ENCODE measurements around the gene TTLL4. TPM values are rescaled to one million over a fixed set of nuclear protein-coding genes. Genes with fewer than 3 reads are reported as not detected.

TTLL4 gene
- total and polyA plus RNA-seq, 2 of the 8 experiments (the other 6 are each of a cell fraction or from before 2014, with no cell fraction given), result 71.1 to 105 TPM

DNA sequence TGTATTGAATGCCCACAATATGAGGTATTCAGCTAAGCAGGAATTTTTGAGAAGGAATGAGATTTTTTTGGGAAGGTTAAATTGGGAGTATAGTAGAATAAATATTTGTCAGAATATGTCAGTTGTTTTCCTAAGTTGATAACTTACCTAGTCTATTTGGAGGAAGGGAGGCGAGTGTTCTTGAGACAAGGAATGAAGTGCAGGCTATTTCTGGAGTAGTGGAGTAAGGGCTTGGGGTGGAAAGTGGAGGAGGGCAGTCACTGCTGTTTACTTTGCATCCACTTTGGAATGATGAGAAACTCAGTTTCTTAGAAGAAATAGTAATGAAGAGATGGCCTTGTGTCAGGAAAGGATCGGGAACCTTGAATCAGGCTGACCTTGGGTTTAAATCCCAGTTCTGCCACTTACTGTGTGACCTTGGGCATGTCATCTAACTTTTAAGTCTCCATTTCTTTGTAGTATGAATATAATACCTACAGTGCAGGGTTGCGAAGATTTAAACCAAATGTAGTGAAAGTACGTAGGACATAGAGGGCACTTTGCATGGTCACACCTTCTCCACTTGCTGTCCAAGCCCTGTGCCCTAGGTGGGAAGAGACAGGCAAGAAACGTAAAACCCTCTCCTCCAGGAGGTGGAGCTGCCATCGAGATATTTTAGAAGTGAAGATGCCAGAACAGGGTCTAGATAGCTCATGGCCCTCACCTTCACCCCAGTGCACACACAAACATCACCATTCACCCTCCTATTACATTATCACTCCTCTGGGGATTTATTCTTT is 46.2 kb downstream of the TTLL4 start:
- Histone ChIP-seq H4K91ac (replicated peaks; ENCODE audit: insufficient read length, low read length) (no peak overlapping the region), H3K4me3 (ENCODE audit: extremely low read depth in 1 of 4, insufficient read depth in 2 of 4, low read depth in 3 of 4, low read length in 4 of 4) (no peak overlapping the region), H3K18ac (ENCODE audit: extremely low read depth, low read length) (no peak overlapping the region), H3K79me1 (ENCODE audit: low read depth, low read length) (no peaks in the 10 kb centered on the region), H3K9me3 (ENCODE audit: insufficient read depth in 2 of 2, low read depth in 1 of 2, low read length in 1 of 2) (no peaks in the 10 kb centered on the region), H3K4me1 (replicated peaks in 1 of 4; ENCODE audit: control insufficient read depth in 3 of 4, insufficient read depth in 4 of 4, low read length in 3 of 4) (no peaks in the 10 kb centered on the region), H2BK5ac (ENCODE audit: low read depth, low read length) (no peak overlapping the region), H4K8ac (ENCODE audit: extremely low read depth, insufficient read depth, low read length) (no peak overlapping the region), H3K4me2 (ENCODE audit: insufficient read depth in 1 of 2, low read depth in 2 of 2, low read length in 2 of 2) (no peak overlapping the region), H4K20me1 (replicated peaks in 1 of 2; ENCODE audit: control insufficient read depth in 1 of 2, insufficient read depth in 2 of 2, low read length in 2 of 2) (no peaks in the 10 kb centered on the region), H2BK20ac (ENCODE audit: low read length) (no peak overlapping the region), H2AFZ (ENCODE audit: low read length) (no peak overlapping the region), H4K5ac (ENCODE audit: insufficient read length, low read depth, low read length) (no peak overlapping the region), H3K14ac (ENCODE audit: insufficient read length) (no peak overlapping the region), H3K4ac (replicated peaks; ENCODE audit: insufficient read length, low read depth, low read length) (no peak overlapping the region), H2BK12ac (ENCODE audit: low read depth, low read length) (no peak overlapping the region), H3K36me3 (ENCODE audit: control insufficient read depth in 2 of 4, insufficient read depth in 4 of 4, low read length in 3 of 4) (peaks cover 17 to 46% (median 33%) of the 10 kb centered on the region in 4 experiments), H3K23me2 (ENCODE audit: low read depth, low read length) (no peaks in the 10 kb centered on the region), H3K79me2 (ENCODE audit: control insufficient read depth in 1 of 2, insufficient read depth in 2 of 2, low read length in 2 of 2) (no peaks in the 10 kb centered on the region), H2AK5ac (ENCODE audit: low read depth, low read length) (no peak overlapping the region), H3K27ac (ENCODE audit: low read depth, low read length) (no peak overlapping the region), H3K27me3 (replicated peaks in 1 of 4; ENCODE audit: control insufficient read depth in 3 of 4, extremely low read depth in 1 of 4, insufficient read depth in 3 of 4, low read length in 3 of 4) (no peaks in the 10 kb centered on the region), H3K9ac (replicated peaks in 1 of 4; ENCODE audit: extremely low read depth in 1 of 4, low read depth in 3 of 4, low read length in 3 of 4) (no peak overlapping the region), H3K56ac (replicated peaks; ENCODE audit: insufficient read length, low read depth, low read length) (no peak overlapping the region), H2BK120ac (replicated peaks; ENCODE audit: low read depth, low read length) (no peak overlapping the region), H2BK15ac (ENCODE audit: low read length) (no peak overlapping the region), H3K23ac (ENCODE audit: insufficient read length) (no peak overlapping the region)
- 87% methylated on average over 6 of the region's 6 CpGs; no CpG with 5 or more reads in 1 of the 2 experiments for WGBS, 2 experiments (ENCODE audit: extremely low coverage in 1 of 2, insufficient coverage in 1 of 2, insufficient read length in 1 of 2, insufficient replicate concordance in 2 of 2, low coverage in 1 of 2, low lambda C conversion rate in 2 of 2, missing lambda C conversion rate in 1 of 2)
- ChIA-PET CTCF (ENCODE audit: partially characterized antibody) (interaction anchor here (0.6 to 2.5 kb wide), 14 partner anchors 8 to 394 kb away, joined by 3 to 30 read pairs (median 4); partner anchors contain the start of gene CYP27A1), POLR2A (ENCODE audit: partially characterized antibody) (interaction anchor here (0.5 to 1.1 kb wide), 2 partner anchors 19 to 107 kb away, joined by 3 read pairs; no protein-coding TSS in a partner anchor)
- DNase-seq (ENCODE audit: low read depth in 1 of 2, low spot score in 2 of 2) (no peak), FAIRE-seq (no peak)
- no peak for TF ChIP-seq KDM4A (IDR thresholded peaks at IDR 0.05; ENCODE audit: low read depth, low read length, severe bottlenecking)
- TF ChIP-seq POLR2AphosphoS5 (IDR thresholded peaks at IDR 0.05; ENCODE audit: low read depth, low read length), result no peak
- no peak for TF ChIP-seq FOSL1 (IDR thresholded peaks at IDR 0.05; ENCODE audit: insufficient read depth, low read depth, low read length)
- TF ChIP-seq RAD21 (IDR thresholded peaks at IDR 0.05 in 1 of 2, conservative IDR thresholded peaks at IDR 0.05 in 1 of 2; ENCODE audit: low read depth in 2 of 2, low read length in 2 of 2), result peak in 1 of 2 experiments; percentile 42; a peak in 1 of 4 replicates
- TF ChIP-seq GTF2F1 (IDR thresholded peaks at IDR 0.05; ENCODE audit: borderline replicate concordance, low read depth, low read length), result no peak
- no peak for TF ChIP-seq POLR2A (IDR thresholded peaks at IDR 0.05; ENCODE audit: control extremely low read depth in 1 of 2, low read depth in 2 of 2, low read length in 2 of 2)
- TF ChIP-seq, protein P1, sequence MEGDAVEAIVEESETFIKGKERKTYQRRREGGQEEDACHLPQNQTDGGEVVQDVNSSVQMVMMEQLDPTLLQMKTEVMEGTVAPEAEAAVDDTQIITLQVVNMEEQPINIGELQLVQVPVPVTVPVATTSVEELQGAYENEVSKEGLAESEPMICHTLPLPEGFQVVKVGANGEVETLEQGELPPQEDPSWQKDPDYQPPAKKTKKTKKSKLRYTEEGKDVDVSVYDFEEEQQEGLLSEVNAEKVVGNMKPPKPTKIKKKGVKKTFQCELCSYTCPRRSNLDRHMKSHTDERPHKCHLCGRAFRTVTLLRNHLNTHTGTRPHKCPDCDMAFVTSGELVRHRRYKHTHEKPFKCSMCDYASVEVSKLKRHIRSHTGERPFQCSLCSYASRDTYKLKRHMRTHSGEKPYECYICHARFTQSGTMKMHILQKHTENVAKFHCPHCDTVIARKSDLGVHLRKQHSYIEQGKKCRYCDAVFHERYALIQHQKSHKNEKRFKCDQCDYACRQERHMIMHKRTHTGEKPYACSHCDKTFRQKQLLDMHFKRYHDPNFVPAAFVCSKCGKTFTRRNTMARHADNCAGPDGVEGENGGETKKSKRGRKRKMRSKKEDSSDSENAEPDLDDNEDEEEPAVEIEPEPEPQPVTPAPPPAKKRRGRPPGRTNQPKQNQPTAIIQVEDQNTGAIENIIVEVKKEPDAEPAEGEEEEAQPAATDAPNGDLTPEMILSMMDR (IDR thresholded peaks at IDR 0.05; ENCODE audit: control extremely low read depth in 1 of 3, insufficient read depth in 1 of 3, low read depth in 1 of 3, low read length in 3 of 3), result peak; percentile 6 to 46 (median 39); a peak in 3 of 4 replicates
- TF ChIP-seq SP2 (IDR thresholded peaks at IDR 0.05; ENCODE audit: low read length), result no peak
- TF ChIP-seq, protein P2, sequence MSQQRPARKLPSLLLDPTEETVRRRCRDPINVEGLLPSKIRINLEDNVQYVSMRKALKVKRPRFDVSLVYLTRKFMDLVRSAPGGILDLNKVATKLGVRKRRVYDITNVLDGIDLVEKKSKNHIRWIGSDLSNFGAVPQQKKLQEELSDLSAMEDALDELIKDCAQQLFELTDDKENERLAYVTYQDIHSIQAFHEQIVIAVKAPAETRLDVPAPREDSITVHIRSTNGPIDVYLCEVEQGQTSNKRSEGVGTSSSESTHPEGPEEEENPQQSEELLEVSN (IDR thresholded peaks at IDR 0.05), result no peak

Measured in H1 (cell line).